Activated CD8-positive, alpha-beta T cell treated with anti-CD3 and anti-CD28 coated beads for 36 hours (primary cell): Measurements from ENCODE around the gene ZFC3H1. TPM values are rescaled to one million over a fixed set of nuclear protein-coding genes. Genes with fewer than 3 reads are reported as not detected.
A peak's percentile ranks its signal among the peaks of the same experiment; 100 is the strongest.

ENCODE experiments used
- ATAC-seq: fragments of 200-7000 bp; cut with Tn5 transposase; one replicate; pipeline ENCODE4 v1.10.0; 2021; ENCODE audit warnings: mild to moderate bottlenecking, moderate library complexity
- CTCF ChIA-PET: fragments of 350-600 bp; sonication (Branson Sonifier 250); formaldehyde crosslinking; loops from one replicate; lab custom pipeline; 2021; ENCODE audit warnings: antibody characterized with exemption; lab: Charles Lee
- POLR2A ChIA-PET: fragments of 350-600 bp; sonication (Branson Sonifier 250); formaldehyde crosslinking; loops from one replicate; lab custom pipeline; 2021; ENCODE audit warnings: antibody characterized with exemption; lab: Charles Lee
- DNase-seq: peaks from one replicate; pipeline ENCODE4 v3.0.0-alpha.2; 2020
- H3K27ac Mint-ChIP-seq: one replicate; pipeline ENCODE4 v1.8.0; 2021; ENCODE audit warnings: mild to moderate bottlenecking, mixed read lengths
- H3K27me3 Mint-ChIP-seq: one replicate; pipeline ENCODE4 v1.8.0; 2021; ENCODE audit warnings: mixed read lengths
- H3K36me3 Mint-ChIP-seq: one replicate; pipeline ENCODE4 v1.8.0; 2021; ENCODE audit warnings: low read depth, mixed read lengths
- H3K4me1 Mint-ChIP-seq: one replicate; pipeline ENCODE4 v1.8.0; 2021; ENCODE audit warnings: low read depth, mixed read lengths
- H3K4me3 Mint-ChIP-seq: one replicate; pipeline ENCODE4 v1.8.0; 2021; ENCODE audit warnings: mild to moderate bottlenecking, moderate library complexity, mixed read lengths
- H3K9me3 Mint-ChIP-seq: one replicate; pipeline ENCODE4 v1.8.0; 2021; ENCODE audit warnings: mixed read lengths
- CTCF ChIP-seq: fragments of 200-600 bp; IDR thresholded peaks from one replicate; pipeline ENCODE4 v1.8.0; 2022; ENCODE audit warnings: antibody characterized with exemption, mild to moderate bottlenecking
- intact Hi-C: fragments of 100-400 bp; cut with micrococcal nuclease; formaldehyde crosslinking; loops from one replicate; pipeline ENCODE4 v1.10.0; 2022
- total RNA-seq, 2 experiments: library from RNA; stranded (reverse); gene quantifications; one replicate each; pipeline ENCODE4 v1.2.3, GENCODE V29; 2021

Gene ZFC3H1
- total RNA-seq, 2 experiments from 2014 or later, result 47.1 to 58.4 TPM

- ATAC-seq (peak; percentile 7), DNase-seq (no peak)
- peaks cover 27% of the 10 kb centered on the region for H3K4me1 Mint-ChIP-seq
- ChIA-PET POLR2A (interaction anchor here (0.6 to 4.2 kb wide), 14 partner anchors 10 to 174 kb away, joined by 3 to 75 read pairs (median 7); partner anchors contain the start of genes RAB21, TBC1D15 and TMEM19), CTCF (interaction anchor here (0.9 to 2.6 kb wide), 8 partner anchors 13 to 90 kb away, joined by 3 to 27 read pairs (median 4); partner anchors contain the start of genes RAB21 and TMEM19)
- peaks cover 37% of the 10 kb centered on the region for H3K36me3 Mint-ChIP-seq
- H3K4me3 Mint-ChIP-seq, result peak overlapping the region; percentile 100
- no peak for TF ChIP-seq CTCF
- H3K27ac Mint-ChIP-seq, result peak overlapping the region; percentile 100
- H3K27me3 Mint-ChIP-seq, result no peaks in the 10 kb centered on the region
- intact Hi-C loops, result loop anchor here (10.0 kb wide), 1 partner anchor 180 kb away; no protein-coding TSS in a partner anchor
- H3K9me3 Mint-ChIP-seq, result peaks cover 5% of the 10 kb centered on the region
These were observed 902 bp upstream of the ZFC3H1 start for GRCh38 chr12:71664411-71665089.

- Mint-ChIP-seq H3K4me3 (peak overlapping the region; percentile 100), H3K9me3 (peaks cover 5% of the 10 kb centered on the region), H3K27me3 (no peaks in the 10 kb centered on the region), H3K36me3 (peaks cover 49% of the 10 kb centered on the region), H3K4me1 (peaks cover 38% of the 10 kb centered on the region), H3K27ac (peak overlapping the region; percentile 100)
- CTCF ChIA-PET, result interaction anchor here (0.9 to 2.6 kb wide), 9 partner anchors 15 to 89 kb away, joined by 3 to 27 read pairs (median 6); partner anchors contain the start of gene TMEM19
- POLR2A ChIA-PET, result interaction anchor here (0.8 to 4.2 kb wide), 27 partner anchors 9 to 1420 kb away, joined by 3 to 75 read pairs (median 4); partner anchors contain the start of genes RAB21, TBC1D15 and TMEM19
- no peak for TF ChIP-seq CTCF
- peak; percentile 60 for ATAC-seq
- intact Hi-C loops, result loop anchor here (2.0 to 10.0 kb wide), 3 partner anchors 24 to 182 kb away; partner anchors contain the start of genes RAB21 and TMEM19
- peak; percentile 86 for DNase-seq
These were observed 643 bp downstream of the ZFC3H1 start for GRCh38 chr12:71662849-71663560.

GRCh38 chr12:71661977-71662530 lies 1.6 kb downstream of the ZFC3H1 start:
- DNase-seq (no peak), ATAC-seq (no peak)
- CTCF ChIA-PET, result interaction anchor here (1.1 to 2.6 kb wide), 8 partner anchors 16 to 90 kb away, joined by 3 to 27 read pairs (median 6); partner anchors contain the start of gene TMEM19
- peak overlapping the region; percentile 100 for H3K4me3 Mint-ChIP-seq
- TF ChIP-seq CTCF, result no peak
- H3K27ac Mint-ChIP-seq, result peak overlapping the region; percentile 100
- peaks cover 35% of the 10 kb centered on the region for H3K4me1 Mint-ChIP-seq
- no peaks in the 10 kb centered on the region for H3K27me3 Mint-ChIP-seq
- peaks cover 3% of the 10 kb centered on the region for H3K9me3 Mint-ChIP-seq
- peaks cover 51% of the 10 kb centered on the region for H3K36me3 Mint-ChIP-seq
- intact Hi-C loops, result loop anchor here (2.0 to 10.0 kb wide), 3 partner anchors 25 to 183 kb away; partner anchors contain the start of genes RAB21 and TMEM19
- POLR2A ChIA-PET, result interaction anchor here (0.6 to 4.2 kb wide), 12 partner anchors 8 to 1923 kb away, joined by 3 to 75 read pairs (median 9); partner anchors contain the start of genes RAB21, TBC1D15 and TMEM19

- H3K36me3 Mint-ChIP-seq, result peaks cover 32% of the 10 kb centered on the region
- ATAC-seq (no peak), DNase-seq (no peak)
- H3K27me3 Mint-ChIP-seq, result no peaks in the 10 kb centered on the region
- peak overlapping the region; percentile 10 for H3K4me3 Mint-ChIP-seq
- intact Hi-C loops, result no loop called here
- ChIA-PET POLR2A (no interaction called here), CTCF (no interaction called here)
- TF ChIP-seq CTCF, result no peak
- H3K9me3 Mint-ChIP-seq, result peaks cover 2% of the 10 kb centered on the region
- H3K27ac Mint-ChIP-seq, result peak overlapping the region; percentile 30
- H3K4me1 Mint-ChIP-seq, result peaks cover 45% of the 10 kb centered on the region
These were observed 6.9 kb downstream of the ZFC3H1 start for GRCh38 chr12:71656740-71657139.
